ENCODE measurements around the gene SIM2. TPM values are rescaled to one million over a fixed set of nuclear protein-coding genes. Genes with fewer than 3 reads are reported as not detected.

Gene SIM2
- total and polyA plus RNA-seq, 2 experiments from 2014 or later: 0.16 to 0.49 TPM

GRCh38 chr21:36713746-36714145 lies 14.8 kb downstream of the SIM2 start (continued):
- TF ChIP-seq, protein P1, sequence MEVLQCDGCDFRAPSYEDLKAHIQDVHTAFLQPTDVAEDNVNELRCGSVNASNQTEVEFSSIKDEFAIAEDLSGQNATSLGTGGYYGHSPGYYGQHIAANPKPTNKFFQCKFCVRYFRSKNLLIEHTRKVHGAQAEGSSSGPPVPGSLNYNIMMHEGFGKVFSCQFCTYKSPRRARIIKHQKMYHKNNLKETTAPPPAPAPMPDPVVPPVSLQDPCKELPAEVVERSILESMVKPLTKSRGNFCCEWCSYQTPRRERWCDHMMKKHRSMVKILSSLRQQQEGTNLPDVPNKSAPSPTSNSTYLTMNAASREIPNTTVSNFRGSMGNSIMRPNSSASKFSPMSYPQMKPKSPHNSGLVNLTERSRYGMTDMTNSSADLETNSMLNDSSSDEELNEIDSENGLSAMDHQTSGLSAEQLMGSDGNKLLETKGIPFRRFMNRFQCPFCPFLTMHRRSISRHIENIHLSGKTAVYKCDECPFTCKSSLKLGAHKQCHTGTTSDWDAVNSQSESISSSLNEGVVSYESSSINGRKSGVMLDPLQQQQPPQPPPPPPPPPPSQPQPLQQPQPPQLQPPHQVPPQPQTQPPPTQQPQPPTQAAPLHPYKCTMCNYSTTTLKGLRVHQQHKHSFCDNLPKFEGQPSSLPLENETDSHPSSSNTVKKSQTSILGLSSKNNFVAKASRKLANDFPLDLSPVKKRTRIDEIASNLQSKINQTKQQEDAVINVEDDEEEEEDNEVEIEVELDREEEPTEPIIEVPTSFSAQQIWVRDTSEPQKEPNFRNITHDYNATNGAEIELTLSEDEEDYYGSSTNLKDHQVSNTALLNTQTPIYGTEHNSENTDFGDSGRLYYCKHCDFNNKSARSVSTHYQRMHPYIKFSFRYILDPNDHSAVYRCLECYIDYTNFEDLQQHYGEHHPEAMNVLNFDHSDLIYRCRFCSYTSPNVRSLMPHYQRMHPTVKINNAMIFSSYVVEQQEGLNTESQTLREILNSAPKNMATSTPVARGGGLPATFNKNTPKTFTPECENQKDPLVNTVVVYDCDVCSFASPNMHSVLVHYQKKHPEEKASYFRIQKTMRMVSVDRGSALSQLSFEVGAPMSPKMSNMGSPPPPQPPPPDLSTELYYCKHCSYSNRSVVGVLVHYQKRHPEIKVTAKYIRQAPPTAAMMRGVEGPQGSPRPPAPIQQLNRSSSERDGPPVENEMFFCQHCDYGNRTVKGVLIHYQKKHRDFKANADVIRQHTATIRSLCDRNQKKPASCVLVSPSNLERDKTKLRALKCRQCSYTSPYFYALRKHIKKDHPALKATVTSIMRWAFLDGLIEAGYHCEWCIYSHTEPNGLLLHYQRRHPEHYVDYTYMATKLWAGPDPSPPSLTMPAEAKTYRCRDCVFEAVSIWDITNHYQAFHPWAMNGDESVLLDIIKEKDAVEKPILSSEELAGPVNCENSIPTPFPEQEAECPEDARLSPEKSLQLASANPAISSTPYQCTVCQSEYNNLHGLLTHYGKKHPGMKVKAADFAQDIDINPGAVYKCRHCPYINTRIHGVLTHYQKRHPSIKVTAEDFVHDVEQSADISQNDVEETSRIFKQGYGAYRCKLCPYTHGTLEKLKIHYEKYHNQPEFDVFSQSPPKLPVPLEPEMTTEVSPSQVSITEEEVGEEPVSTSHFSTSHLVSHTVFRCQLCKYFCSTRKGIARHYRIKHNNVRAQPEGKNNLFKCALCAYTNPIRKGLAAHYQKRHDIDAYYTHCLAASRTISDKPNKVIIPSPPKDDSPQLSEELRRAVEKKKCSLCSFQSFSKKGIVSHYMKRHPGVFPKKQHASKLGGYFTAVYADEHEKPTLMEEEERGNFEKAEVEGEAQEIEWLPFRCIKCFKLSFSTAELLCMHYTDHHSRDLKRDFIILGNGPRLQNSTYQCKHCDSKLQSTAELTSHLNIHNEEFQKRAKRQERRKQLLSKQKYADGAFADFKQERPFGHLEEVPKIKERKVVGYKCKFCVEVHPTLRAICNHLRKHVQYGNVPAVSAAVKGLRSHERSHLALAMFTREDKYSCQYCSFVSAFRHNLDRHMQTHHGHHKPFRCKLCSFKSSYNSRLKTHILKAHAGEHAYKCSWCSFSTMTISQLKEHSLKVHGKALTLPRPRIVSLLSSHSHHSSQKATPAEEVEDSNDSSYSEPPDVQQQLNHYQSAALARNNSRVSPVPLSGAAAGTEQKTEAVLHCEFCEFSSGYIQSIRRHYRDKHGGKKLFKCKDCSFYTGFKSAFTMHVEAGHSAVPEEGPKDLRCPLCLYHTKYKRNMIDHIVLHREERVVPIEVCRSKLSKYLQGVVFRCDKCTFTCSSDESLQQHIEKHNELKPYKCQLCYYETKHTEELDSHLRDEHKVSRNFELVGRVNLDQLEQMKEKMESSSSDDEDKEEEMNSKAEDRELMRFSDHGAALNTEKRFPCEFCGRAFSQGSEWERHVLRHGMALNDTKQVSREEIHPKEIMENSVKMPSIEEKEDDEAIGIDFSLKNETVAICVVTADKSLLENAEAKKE (CRISPR knock-in tag; IDR thresholded peaks at IDR 0.05): no peak
- TF ChIP-seq NANOG (IDR thresholded peaks at IDR 0.05; ENCODE audit: borderline replicate concordance): no peak

GRCh38 chr21:36716387-36716786 lies 17.5 kb downstream of the SIM2 start:
- no peaks in the 10 kb centered on the region; the same call in 1 of the 2 replicates for H3F3A ChIP-seq (replicated peaks; ENCODE audit: low read depth)
- Mint-ChIP-seq H3K27ac (no peak overlapping the region), H3K27me3 (ENCODE audit: insufficient read depth, low read depth, poor library complexity) (peaks cover 21% of the 10 kb centered on the region), H3K9me3 (no peaks in the 10 kb centered on the region), H3K36me3 (ENCODE audit: low read depth) (no peaks in the 10 kb centered on the region), H3K4me3 (no peak overlapping the region), H3K4me1 (peaks cover 36% of the 10 kb centered on the region)
- no peak overlapping the region for H3K4me3 ChIP-seq
- ATAC-seq (no peak), DNase-seq (ENCODE audit: low spot score) (no peak)
- H3K9me2 ChIP-seq (ENCODE audit: insufficient read depth): no peaks in the 10 kb centered on the region
- H3K4me1 ChIP-seq (ENCODE audit: insufficient read depth): peaks cover 32% of the 10 kb centered on the region
- no peak overlapping the region for H2AFZ ChIP-seq
- peaks cover 30% of the 10 kb centered on the region for H3K27me3 ChIP-seq (ENCODE audit: insufficient read depth)
- H3K4me2 ChIP-seq: no peak overlapping the region
- H3K27ac ChIP-seq (ENCODE audit: low read depth): no peak overlapping the region
- no peaks in the 10 kb centered on the region for H3K79me2 ChIP-seq (replicated peaks; ENCODE audit: insufficient read depth)
- no peaks in the 10 kb centered on the region for H3K36me3 ChIP-seq (ENCODE audit: insufficient read depth)
- no peaks in the 10 kb centered on the region for H4K20me1 ChIP-seq (replicated peaks; ENCODE audit: insufficient read depth)
- TF ChIP-seq REST (IDR thresholded peaks at IDR 0.05; ENCODE audit: unreplicated experiment) (no peak), ZNF114 (CRISPR knock-in tag; IDR thresholded peaks at IDR 0.05) (no peak), NANOG (IDR thresholded peaks at IDR 0.05; ENCODE audit: borderline replicate concordance) (no peak), POLR2AphosphoS5 (IDR thresholded peaks at IDR 0.05; ENCODE audit: low read depth) (no peak), EZH2phosphoT487 (IDR thresholded peaks at IDR 0.05; ENCODE audit: unreplicated experiment) (no peak), CREB1 (CRISPR knock-in tag; IDR thresholded peaks at IDR 0.05; ENCODE audit: low read depth) (no peak)
